ENCODE results near the gene NRCAM.

NRCAM gene

GRCh38 chr7:108308903-108309302 lies 147.3 kb downstream of the NRCAM start:
- no peak for DNase-seq (ENCODE audit: low read depth)

GRCh38 chr7:108308276-108308675 lies 148.0 kb downstream of the NRCAM start:
- no peak for DNase-seq (ENCODE audit: low read depth)

- DNase-seq (ENCODE audit: low read depth), result no peak
Observed at GRCh38 chr7:108307595-108307994, 148.6 kb downstream of the NRCAM start.

GRCh38 chr7:108307194-108307593 lies 149.0 kb downstream of the NRCAM start:
- DNase-seq (ENCODE audit: low read depth), result no peak

- no peak for DNase-seq (ENCODE audit: low read depth)
Observed at GRCh38 chr7:108303332-108303731, 152.9 kb downstream of the NRCAM start.

GRCh38 chr7:108301387-108301786 lies 154.8 kb downstream of the NRCAM start:
- DNase-seq (ENCODE audit: low read depth), result no peak

- DNase-seq (ENCODE audit: low read depth), result no peak
Observed at GRCh38 chr7:108299251-108299973, 156.8 kb downstream of the NRCAM start.

GRCh38 chr7:108296911-108297310 lies 159.3 kb downstream of the NRCAM start:
- DNase-seq (ENCODE audit: low read depth), result no peak

GRCh38 chr7:108294595-108294994 lies 161.6 kb downstream of the NRCAM start:
- DNase-seq (ENCODE audit: low read depth), result no peak

GRCh38 chr7:108293149-108293612 lies 163.1 kb downstream of the NRCAM start:
- no peak for DNase-seq (ENCODE audit: low read depth)

- no peak for DNase-seq (ENCODE audit: low read depth)
Observed at GRCh38 chr7:108292541-108292940, 163.7 kb downstream of the NRCAM start.

- no peak for DNase-seq (ENCODE audit: low read depth)
Observed at GRCh38 chr7:108291791-108292440, 164.3 kb downstream of the NRCAM start.

- no peak for DNase-seq (ENCODE audit: low read depth)
Observed at GRCh38 chr7:108291152-108291508, 165.1 kb downstream of the NRCAM start.

- no peak for DNase-seq (ENCODE audit: low read depth)
Observed at GRCh38 chr7:108290459-108291151, 165.6 kb downstream of the NRCAM start.

GRCh38 chr7:108289852-108290251 lies 166.4 kb downstream of the NRCAM start:
- DNase-seq (ENCODE audit: low read depth), result no peak

GRCh38 chr7:108287857-108288256 lies 168.4 kb downstream of the NRCAM start:
- DNase-seq (ENCODE audit: low read depth), result no peak

GRCh38 chr7:108286290-108286904 lies 169.8 kb downstream of the NRCAM start:
- DNase-seq (ENCODE audit: low read depth), result no peak

- no peak for DNase-seq (ENCODE audit: low read depth)
Observed at GRCh38 chr7:108285778-108286177, 170.5 kb downstream of the NRCAM start.

- no peak for DNase-seq (ENCODE audit: low read depth)
Observed at GRCh38 chr7:108285003-108285368, 171.2 kb downstream of the NRCAM start.

- no peak for DNase-seq (ENCODE audit: low read depth)
Observed at GRCh38 chr7:108284349-108285002, 171.8 kb downstream of the NRCAM start.

- DNase-seq (ENCODE audit: low read depth), result no peak
Observed at GRCh38 chr7:108283252-108283651, 173.0 kb downstream of the NRCAM start.

GRCh38 chr7:108282427-108282996 lies 173.7 kb downstream of the NRCAM start:
- DNase-seq (ENCODE audit: low read depth), result no peak

Data from activated T-cell treated with anti-CD3 and anti-CD28 coated beads for 48 hours (primary cell).